Cardiac fibroblast (primary cell): ENCODE results near the gene EID1.

Experiments used
- DNase-seq, 2 donors: peaks; one replicate each; pipeline versions ENCODE4 v3.0.0 to v3.0.0-alpha.2; 2010; ENCODE audit warnings: low read depth in 2 of 2
- H3K4me3 ChIP-seq, 2 donors: replicated peaks in 1 of 2; 1 replicate in 1 of 2; 2 replicates in 1 of 2; pipeline ENCODE4 v1.5.1; 2011; ENCODE audit warnings: low read depth in 2 of 2, low read length in 2 of 2, mild to moderate bottlenecking in 2 of 2, moderate library complexity in 1 of 2
- TF ChIP-seq, protein P1 (sequence below): IDR thresholded peaks from one replicate; pipeline ENCODE4 v1.5.1; 2011; ENCODE audit warnings: low read depth, mild to moderate bottlenecking, low read length, inconsistent platforms

Gene EID1

DNA sequence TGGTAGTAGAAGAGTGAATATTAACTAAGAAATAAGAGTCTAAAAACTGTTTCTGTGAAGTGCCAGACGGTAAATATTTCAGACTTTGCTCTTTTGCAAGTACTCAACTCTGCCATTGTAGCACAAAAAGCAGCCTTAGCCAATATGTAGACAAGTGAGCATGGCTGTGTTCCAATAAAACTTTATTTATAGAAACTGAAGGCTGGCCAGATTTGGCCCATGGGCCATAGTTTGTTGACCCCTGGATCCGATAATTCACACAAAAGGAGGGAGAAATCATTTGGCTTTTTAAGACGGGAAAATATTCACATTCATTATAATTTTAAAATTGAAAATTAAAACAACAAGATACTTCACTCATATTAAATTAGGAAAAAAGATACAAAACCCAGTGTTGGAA is 15.4 kb downstream of the EID1 start:
- TF ChIP-seq, protein P1, sequence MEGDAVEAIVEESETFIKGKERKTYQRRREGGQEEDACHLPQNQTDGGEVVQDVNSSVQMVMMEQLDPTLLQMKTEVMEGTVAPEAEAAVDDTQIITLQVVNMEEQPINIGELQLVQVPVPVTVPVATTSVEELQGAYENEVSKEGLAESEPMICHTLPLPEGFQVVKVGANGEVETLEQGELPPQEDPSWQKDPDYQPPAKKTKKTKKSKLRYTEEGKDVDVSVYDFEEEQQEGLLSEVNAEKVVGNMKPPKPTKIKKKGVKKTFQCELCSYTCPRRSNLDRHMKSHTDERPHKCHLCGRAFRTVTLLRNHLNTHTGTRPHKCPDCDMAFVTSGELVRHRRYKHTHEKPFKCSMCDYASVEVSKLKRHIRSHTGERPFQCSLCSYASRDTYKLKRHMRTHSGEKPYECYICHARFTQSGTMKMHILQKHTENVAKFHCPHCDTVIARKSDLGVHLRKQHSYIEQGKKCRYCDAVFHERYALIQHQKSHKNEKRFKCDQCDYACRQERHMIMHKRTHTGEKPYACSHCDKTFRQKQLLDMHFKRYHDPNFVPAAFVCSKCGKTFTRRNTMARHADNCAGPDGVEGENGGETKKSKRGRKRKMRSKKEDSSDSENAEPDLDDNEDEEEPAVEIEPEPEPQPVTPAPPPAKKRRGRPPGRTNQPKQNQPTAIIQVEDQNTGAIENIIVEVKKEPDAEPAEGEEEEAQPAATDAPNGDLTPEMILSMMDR = no peak
- H3K4me3 ChIP-seq = no peak overlapping the region
- DNase-seq = no peak

DNA sequence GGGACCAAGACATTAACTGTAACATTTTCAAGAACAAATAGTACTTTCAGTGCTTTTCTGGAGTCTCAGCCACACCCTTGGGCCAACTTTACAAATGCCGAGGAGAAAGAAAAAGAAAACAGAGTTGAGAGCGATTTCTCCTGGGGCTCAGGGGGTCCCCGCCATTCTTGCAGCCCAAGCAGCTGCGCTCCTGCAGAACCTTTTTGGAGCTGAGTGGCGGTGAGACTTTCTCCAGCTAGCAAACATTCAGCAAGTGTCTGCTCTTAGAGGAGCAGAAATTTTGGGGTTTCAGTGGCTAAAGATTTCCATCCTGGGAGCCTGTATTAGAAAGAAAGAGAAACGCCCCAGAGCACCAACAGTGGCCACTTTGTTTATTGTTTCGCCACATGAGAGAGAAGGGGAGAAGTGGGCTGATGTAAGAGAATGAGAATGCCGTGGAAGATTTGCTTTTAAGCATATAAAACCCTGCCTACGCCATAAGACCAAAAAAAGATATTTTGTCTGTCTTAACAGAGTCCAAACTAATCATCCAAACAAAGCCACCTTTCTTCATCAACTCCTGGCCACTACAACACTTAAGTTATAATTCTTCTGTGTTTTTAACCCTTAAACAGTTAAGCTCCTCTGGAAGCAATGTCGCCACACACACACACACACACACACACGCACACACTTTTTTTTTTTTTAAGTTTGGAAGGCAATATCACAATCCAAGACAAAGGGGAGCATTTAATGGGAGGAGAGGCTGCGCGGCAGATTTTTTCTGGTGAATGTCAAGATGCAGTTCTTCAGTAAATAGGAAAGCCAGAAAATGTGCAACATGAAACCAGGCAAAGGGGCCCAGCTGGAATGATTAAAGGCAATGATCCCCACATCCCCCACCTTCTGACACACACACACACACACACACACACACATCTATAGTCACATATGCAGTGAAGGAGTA is 19.2 kb downstream of the EID1 start:
- DNase-seq = peak; percentile 70 to 73

DNA sequence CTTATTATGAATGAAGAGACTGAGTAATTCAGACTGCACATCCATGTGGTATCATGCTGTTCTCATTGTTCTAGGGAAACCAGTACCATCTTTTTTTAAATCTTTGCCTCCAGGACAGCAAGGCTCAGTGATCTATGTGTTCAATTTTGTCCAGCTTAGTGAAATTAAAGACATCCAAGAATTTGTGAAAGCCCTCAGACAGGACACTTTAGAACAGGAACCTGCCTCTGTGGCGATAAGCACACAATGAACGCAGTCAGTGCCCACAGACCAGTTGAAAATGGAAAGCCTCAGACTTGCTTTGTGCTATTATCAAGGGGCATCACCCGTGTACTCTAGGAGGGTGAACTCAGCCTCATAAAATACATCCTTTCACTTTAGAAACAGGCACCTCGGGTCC is 20.1 kb downstream of the EID1 start:
- no peak overlapping the region for H3K4me3 ChIP-seq
- DNase-seq = no peak

More for the DNA sequence above, 19.2 kb downstream of the EID1 start:
- TF ChIP-seq, protein P1 = no peak
- peak overlapping the region; percentile 8 to 16 for H3K4me3 ChIP-seq

DNA sequence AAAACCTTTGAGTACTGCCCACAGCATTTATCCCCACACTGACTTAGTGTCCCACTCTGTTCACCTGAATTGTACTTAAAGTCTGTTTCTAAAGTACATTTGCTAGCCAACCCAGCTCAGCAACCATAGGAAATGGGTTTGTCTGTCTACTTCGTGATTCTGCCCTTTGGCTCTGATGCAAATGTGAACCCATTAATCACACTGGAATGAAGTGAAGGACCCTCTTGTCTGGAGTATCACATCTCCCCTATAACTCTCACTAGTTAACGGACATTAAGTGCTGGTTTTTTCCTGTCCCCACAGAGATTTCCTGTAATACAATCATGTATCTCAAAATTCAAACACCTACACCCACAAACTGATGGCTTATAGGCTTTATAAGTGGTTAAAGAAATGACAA is 20.5 kb downstream of the EID1 start:
- DNase-seq = no peak
- no peak overlapping the region for H3K4me3 ChIP-seq
- TF ChIP-seq, protein P1 = no peak

More for the DNA sequence above, 20.1 kb downstream of the EID1 start:
- TF ChIP-seq, protein P1 = no peak

DNA sequence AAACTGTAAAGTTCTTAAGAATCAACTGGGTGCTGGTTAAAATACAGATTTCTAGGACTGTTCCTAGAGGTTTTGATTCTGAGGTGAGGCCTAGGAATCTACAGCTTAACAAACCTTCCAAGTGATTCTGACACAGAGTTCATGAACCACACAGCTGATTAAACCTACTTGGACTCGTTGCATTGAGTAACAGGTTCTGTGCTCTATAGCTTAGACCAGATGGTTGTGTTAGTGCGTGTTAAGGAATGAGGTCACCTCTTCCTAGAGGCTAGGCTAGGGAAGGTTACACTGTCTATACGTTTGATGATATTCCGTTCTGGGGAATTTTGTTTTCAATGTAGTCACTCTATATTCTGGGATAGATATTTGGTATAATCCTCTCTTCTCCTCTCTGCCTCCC is 21.9 kb downstream of the EID1 start:
- no peak for DNase-seq
- TF ChIP-seq, protein P1 = no peak

DNA sequence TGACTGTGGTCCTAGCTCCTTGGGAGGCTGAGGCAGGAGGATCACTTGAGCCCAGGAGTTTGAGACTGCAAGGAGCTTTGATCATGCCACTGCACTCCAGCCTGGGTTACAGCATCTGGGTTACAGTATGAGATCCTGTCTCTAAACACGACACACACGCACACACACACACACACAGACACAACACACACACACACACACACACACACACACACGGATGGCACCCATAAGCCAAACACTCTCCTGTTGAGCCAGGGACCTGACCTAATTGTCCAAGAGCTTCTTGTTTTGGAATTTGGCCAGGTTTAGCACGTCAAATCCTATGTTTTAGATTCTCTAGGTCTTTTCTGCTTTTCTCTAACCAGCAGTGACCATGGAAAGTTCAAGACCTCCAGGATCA is 26.8 kb downstream of the EID1 start:
- TF ChIP-seq, protein P1 = no peak
- no peak for DNase-seq
- H3K4me3 ChIP-seq = no peak overlapping the region

More for the DNA sequence above, 21.9 kb downstream of the EID1 start:
- no peak overlapping the region for H3K4me3 ChIP-seq
